Neural progenitor cell (in vitro differentiated cells): Measurements from ENCODE around the gene DDX47. TPM values are rescaled to one million over a fixed set of nuclear protein-coding genes. Genes with fewer than 3 reads are reported as not detected.

Source experiments
- DNase-seq: peaks from one replicate; pipeline ENCODE4 v3.0.0-alpha.2; 2016; ENCODE audit warnings: low spot score
- H2AFZ ChIP-seq: fragments of 200-600 bp; sonication (generic); replicated peaks from 2 replicates; pipeline ENCODE4 v1.6.1; 2016; ENCODE audit warnings: antibody characterized with exemption
- H3F3A ChIP-seq: fragments of 200-600 bp; sonication (generic); 2 replicates; pipeline ENCODE4 v1.6.1; 2016; ENCODE audit warnings: antibody characterized with exemption, low read depth
- H3K27ac ChIP-seq: fragments of 200-600 bp; sonication (generic); 2 replicates; pipeline ENCODE4 v1.5.1; 2016; ENCODE audit warnings: mild to moderate bottlenecking
- H3K27me3 ChIP-seq: fragments of 200-600 bp; sonication (generic); 2 replicates; pipeline ENCODE4 v1.6.1; 2016; ENCODE audit warnings: mild to moderate bottlenecking, moderate library complexity
- H3K36me3 ChIP-seq: fragments of 200-600 bp; sonication (generic); 2 replicates; pipeline ENCODE4 v1.5.1; 2016
- H3K4me1 ChIP-seq: fragments of 200-600 bp; sonication (generic); 2 replicates; pipeline ENCODE4 v1.6.1; 2016; ENCODE audit warnings: mixed run types
- H3K4me2 ChIP-seq: fragments of 200-600 bp; sonication (generic); 2 replicates; pipeline ENCODE4 v1.6.1; 2016
- H3K4me3 ChIP-seq: fragments of 200-600 bp; sonication (generic); 2 replicates; pipeline ENCODE4 v1.5.1; 2016
- H3K79me2 ChIP-seq: fragments of 200-600 bp; sonication (generic); 2 replicates; pipeline ENCODE4 v1.6.1; 2016; ENCODE audit warnings: low read depth
- H3K9ac ChIP-seq: fragments of 200-600 bp; sonication (generic); 2 replicates; pipeline ENCODE4 v1.6.1; 2016
- H3K9me3 ChIP-seq: fragments of 200-600 bp; sonication (generic); 2 replicates; pipeline ENCODE4 v1.5.1; 2016; ENCODE audit warnings: low read depth
- H4K20me1 ChIP-seq: fragments of 200-600 bp; sonication (generic); 2 replicates; pipeline ENCODE4 v1.6.1; 2016; ENCODE audit warnings: low read depth
- H3K27ac Mint-ChIP-seq: 3 replicates; pipeline ENCODE4 v1.8.0; 2021; ENCODE audit warnings: mixed read lengths
- H3K27me3 Mint-ChIP-seq: 2 replicates; pipeline ENCODE4 v1.8.0; 2022; ENCODE audit warnings: low read depth, mild to moderate bottlenecking, inconsistent platforms, moderate library complexity, mixed read lengths; ENCODE audit not compliant: insufficient read depth
- H3K36me3 Mint-ChIP-seq: 3 replicates; pipeline ENCODE4 v1.8.0; 2021; ENCODE audit warnings: mixed read lengths
- H3K4me1 Mint-ChIP-seq: 3 replicates; pipeline ENCODE4 v1.8.0; 2021; ENCODE audit warnings: mixed read lengths
- H3K4me3 Mint-ChIP-seq: 3 replicates; pipeline ENCODE4 v1.8.0; 2021; ENCODE audit warnings: mild to moderate bottlenecking, moderate library complexity, mixed read lengths
- H3K9me3 Mint-ChIP-seq: 3 replicates; pipeline ENCODE4 v1.8.0; 2020; ENCODE audit warnings: mixed read lengths
- EZH2 ChIP-seq: fragments of 200-600 bp; sonication (generic); IDR thresholded peaks from 2 replicates; pipeline ENCODE4 v1.6.1; 2017; ENCODE audit warnings: antibody characterized with exemption, mild to moderate bottlenecking, moderate library complexity
- EZH2phosphoT487 ChIP-seq: fragments of 200-600 bp; sonication (generic); IDR thresholded peaks from 2 replicates; pipeline ENCODE4 v1.6.1; 2017; ENCODE audit warnings: antibody characterized with exemption
- total RNA-seq: library from RNA; depleted of rRNA; stranded (reverse); fragments of >200 nt; gene quantifications from 2 replicates; pipeline ENCODE4 v1.2.3, GENCODE V29; 2015; ENCODE audit warnings: low replicate concordance
- TF ChIP-seq, protein P1 (sequence below): fragments of 200-600 bp; sonication (generic); IDR thresholded peaks from 2 replicates; pipeline ENCODE4 v1.5.1; 2017; ENCODE audit warnings: antibody characterized with exemption, mild to moderate bottlenecking

Gene DDX47
- total RNA-seq, 1 donor from 2014 or later: 107 TPM

DNA sequence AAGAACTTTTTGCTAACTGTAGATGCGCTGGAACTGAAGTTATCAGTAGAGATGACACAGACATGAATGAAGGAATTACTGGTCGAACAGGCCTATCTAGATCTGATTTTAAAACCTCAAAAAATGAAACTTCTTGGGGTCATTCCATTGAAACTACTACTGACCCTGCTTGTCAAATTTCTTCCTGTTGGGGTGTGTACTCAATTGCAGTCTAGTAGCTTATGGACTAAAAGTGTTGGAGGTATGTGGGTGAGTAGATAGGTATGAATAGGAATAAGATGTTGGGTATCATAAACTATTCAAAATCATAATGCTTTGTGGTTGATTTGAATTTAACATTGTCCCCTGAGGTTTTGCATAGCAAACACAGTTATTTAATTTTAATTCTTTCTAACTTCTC is 18.5 kb upstream of the DDX47 start:
- DNase-seq: no peak
- H3F3A ChIP-seq: peaks cover 4% of the 10 kb centered on the region
- H2AFZ ChIP-seq: no peak overlapping the region
- Mint-ChIP-seq H3K27ac (no peak overlapping the region), H3K4me1 (peaks cover 34% of the 10 kb centered on the region), H3K27me3 (no peaks in the 10 kb centered on the region), H3K4me3 (no peak overlapping the region), H3K9me3 (no peaks in the 10 kb centered on the region), H3K36me3 (peaks cover 4% of the 10 kb centered on the region)
- TF ChIP-seq, protein P1, sequence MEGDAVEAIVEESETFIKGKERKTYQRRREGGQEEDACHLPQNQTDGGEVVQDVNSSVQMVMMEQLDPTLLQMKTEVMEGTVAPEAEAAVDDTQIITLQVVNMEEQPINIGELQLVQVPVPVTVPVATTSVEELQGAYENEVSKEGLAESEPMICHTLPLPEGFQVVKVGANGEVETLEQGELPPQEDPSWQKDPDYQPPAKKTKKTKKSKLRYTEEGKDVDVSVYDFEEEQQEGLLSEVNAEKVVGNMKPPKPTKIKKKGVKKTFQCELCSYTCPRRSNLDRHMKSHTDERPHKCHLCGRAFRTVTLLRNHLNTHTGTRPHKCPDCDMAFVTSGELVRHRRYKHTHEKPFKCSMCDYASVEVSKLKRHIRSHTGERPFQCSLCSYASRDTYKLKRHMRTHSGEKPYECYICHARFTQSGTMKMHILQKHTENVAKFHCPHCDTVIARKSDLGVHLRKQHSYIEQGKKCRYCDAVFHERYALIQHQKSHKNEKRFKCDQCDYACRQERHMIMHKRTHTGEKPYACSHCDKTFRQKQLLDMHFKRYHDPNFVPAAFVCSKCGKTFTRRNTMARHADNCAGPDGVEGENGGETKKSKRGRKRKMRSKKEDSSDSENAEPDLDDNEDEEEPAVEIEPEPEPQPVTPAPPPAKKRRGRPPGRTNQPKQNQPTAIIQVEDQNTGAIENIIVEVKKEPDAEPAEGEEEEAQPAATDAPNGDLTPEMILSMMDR: no peak
- TF ChIP-seq EZH2: no peak
- TF ChIP-seq EZH2phosphoT487: no peak
- H3K27ac ChIP-seq: no peak overlapping the region
- no peaks in the 10 kb centered on the region for H3K36me3 ChIP-seq
- H4K20me1 ChIP-seq: no peaks in the 10 kb centered on the region
- H3K4me1 ChIP-seq: peaks cover 13% of the 10 kb centered on the region
- H3K27me3 ChIP-seq: no peaks in the 10 kb centered on the region
- no peaks in the 10 kb centered on the region for H3K9me3 ChIP-seq
- H3K4me2 ChIP-seq: no peak overlapping the region
- H3K4me3 ChIP-seq: no peak overlapping the region
- H3K79me2 ChIP-seq: no peaks in the 10 kb centered on the region
- no peak overlapping the region for H3K9ac ChIP-seq

DNA sequence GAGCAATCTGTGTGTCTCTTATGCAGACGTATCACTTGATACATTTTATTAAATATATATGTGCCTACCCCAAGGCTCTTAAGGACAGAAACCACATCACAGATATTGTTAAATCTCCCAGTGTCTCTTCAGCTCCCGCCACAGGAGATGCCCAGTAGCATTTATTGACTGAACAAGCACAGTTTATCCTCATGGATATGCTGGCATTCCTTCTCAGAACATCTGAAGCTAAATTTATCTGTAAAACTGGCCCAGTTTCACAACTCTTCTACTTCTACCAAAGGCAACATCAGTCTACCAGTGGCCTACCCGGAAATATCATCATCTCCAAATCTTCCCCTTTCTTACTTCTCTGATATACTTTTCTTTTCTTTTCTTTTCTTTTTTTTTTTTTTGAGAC is 17.0 kb upstream of the DDX47 start:
- no peak for DNase-seq
- Mint-ChIP-seq H3K4me3 (no peak overlapping the region), H3K9me3 (peaks cover 4% of the 10 kb centered on the region), H3K4me1 (peaks cover 28% of the 10 kb centered on the region), H3K27ac (no peak overlapping the region), H3K36me3 (peaks cover 4% of the 10 kb centered on the region), H3K27me3 (peaks cover 7% of the 10 kb centered on the region)
- no peak overlapping the region for H3K4me3 ChIP-seq
- H3K9me3 ChIP-seq: no peaks in the 10 kb centered on the region
- no peak overlapping the region for H3K27ac ChIP-seq
- no peak overlapping the region for H3K4me2 ChIP-seq
- TF ChIP-seq EZH2phosphoT487 (no peak), EZH2 (no peak)
- TF ChIP-seq, protein P1: no peak
- H3K9ac ChIP-seq: no peak overlapping the region
- no peaks in the 10 kb centered on the region for H3K79me2 ChIP-seq
- H3F3A ChIP-seq: peaks cover 4% of the 10 kb centered on the region
- H3K36me3 ChIP-seq: no peaks in the 10 kb centered on the region
- H3K27me3 ChIP-seq: no peaks in the 10 kb centered on the region
- no peak overlapping the region for H2AFZ ChIP-seq
- no peaks in the 10 kb centered on the region for H4K20me1 ChIP-seq
- H3K4me1 ChIP-seq: peaks cover 13% of the 10 kb centered on the region

DNA sequence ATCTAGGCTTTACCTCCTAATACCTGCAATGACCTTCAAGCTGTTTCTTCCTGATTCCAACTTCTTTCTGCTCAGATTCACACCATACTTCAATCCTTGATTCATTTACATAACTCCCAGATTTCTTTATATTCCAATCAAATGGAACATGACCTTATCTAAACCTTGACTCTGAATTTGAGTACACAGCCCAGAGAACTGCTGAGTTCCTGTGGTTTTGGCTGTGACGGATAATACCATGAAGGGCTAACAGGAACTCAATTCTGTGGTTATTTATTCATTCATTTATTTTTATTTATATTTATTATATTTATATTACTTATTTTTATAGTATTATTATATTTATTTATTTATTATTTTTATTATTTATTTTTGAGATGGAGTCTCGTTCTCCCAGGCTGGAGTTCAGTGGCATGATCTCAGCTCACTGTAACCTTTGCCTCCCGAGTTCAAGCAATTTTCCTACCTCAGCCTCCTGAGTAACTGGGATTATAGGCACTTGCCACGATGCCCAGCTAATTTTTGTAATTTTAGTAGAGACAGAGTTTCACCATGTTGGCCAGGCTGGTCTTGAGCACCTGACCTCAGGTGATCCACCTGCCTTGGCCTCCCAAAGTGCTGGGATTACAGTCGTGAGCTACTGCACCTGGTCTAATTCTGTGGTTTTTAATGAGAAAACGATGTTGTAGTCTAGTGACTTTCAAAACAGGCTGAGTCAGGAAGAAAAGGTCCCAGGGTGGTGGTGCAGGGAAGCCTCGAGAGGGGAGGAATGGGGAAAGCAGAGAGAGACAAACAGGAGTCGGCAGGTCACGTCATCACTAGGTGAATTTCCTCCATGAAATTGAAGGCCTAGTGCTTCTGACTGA is 16.0 kb upstream of the DDX47 start:
- H3K27ac ChIP-seq: no peak overlapping the region
- H3K36me3 Mint-ChIP-seq: peaks cover 4% of the 10 kb centered on the region
- no peak overlapping the region for H3K4me3 ChIP-seq
- no peak overlapping the region for H3K4me3 Mint-ChIP-seq
- H3K4me1 ChIP-seq: peaks cover 5% of the 10 kb centered on the region
- H3K4me2 ChIP-seq: no peak overlapping the region
- no peaks in the 10 kb centered on the region for H3K9me3 ChIP-seq
- H4K20me1 ChIP-seq: no peaks in the 10 kb centered on the region
- peaks cover 4% of the 10 kb centered on the region for H3K9me3 Mint-ChIP-seq
- no peak for DNase-seq
- H3K27me3 ChIP-seq: no peaks in the 10 kb centered on the region
- H3F3A ChIP-seq: peaks cover 4% of the 10 kb centered on the region
- H3K36me3 ChIP-seq: no peaks in the 10 kb centered on the region
- H3K27ac Mint-ChIP-seq: peak overlapping the region; percentile 1
- no peak overlapping the region for H3K9ac ChIP-seq
- H3K4me1 Mint-ChIP-seq: peaks cover 18% of the 10 kb centered on the region
- no peak for TF ChIP-seq EZH2phosphoT487
- TF ChIP-seq, protein P1: no peak
- TF ChIP-seq EZH2: no peak
- H2AFZ ChIP-seq: no peak overlapping the region
- peaks cover 7% of the 10 kb centered on the region for H3K27me3 Mint-ChIP-seq
- no peaks in the 10 kb centered on the region for H3K79me2 ChIP-seq
